ENCODE results near the gene ZGPAT. TPM values are rescaled to one million over a fixed set of nuclear protein-coding genes. Genes with fewer than 3 reads are reported as not detected.

Gene ZGPAT
- total and polyA plus RNA-seq, 2 of the 13 experiments (the other 11 are each of a cell fraction or from before 2014, with no cell fraction given): 23.0 to 41.9 TPM

DNA sequence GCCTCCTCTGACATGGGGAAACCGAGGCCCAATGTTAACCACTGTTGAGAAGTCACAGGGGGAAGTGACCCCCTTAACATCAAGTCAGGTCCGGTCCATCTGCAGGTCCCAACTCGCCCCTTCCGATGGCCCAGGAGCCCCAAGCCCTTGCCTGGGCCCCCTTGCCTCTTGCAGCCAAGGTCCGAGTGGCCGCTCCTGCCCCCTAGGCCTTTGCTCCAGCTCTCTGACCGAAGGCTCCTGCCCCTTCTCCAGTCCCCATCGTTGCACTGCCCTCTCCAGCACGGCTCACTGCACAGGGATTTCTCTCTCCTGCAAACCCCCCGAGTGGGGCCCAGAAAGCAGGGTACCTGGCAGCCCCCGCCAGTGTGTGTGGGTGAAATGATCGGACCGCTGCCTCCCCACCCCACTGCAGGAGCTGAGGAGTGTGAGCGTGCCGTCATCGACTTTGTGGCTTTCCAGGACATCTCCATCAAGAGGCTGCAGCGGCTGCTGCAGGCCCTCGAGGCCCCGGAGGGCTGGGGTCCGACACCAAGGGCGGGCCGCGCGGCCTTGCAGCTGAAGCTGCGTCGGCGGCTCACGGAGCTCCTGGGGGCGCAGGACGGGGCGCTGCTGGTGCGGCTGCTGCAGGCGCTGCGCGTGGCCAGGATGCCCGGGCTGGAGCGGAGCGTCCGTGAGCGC is 9.8 kb upstream of the ZGPAT start:
- BruUV-seq (replicated peaks): no TSS peak
- ATAC-seq (no peak; the same call in 2 of the 3 replicates), DNase-seq (ENCODE audit: low spot score) (no peak), FAIRE-seq (no peak)
- CTCF ChIA-PET (ENCODE audit: low intra/inter-chr PET ratio, low total read pairs): no interaction called here
- no peak overlapping the region for H3K27ac ChIP-seq (ENCODE audit: extremely low read length, insufficient read depth, low read length)
- WGBS (ENCODE audit: low lambda C conversion rate): 94% methylated on average over 40 of the region's 40 CpGs
- no peaks in the 10 kb centered on the region for H3K27me3 ChIP-seq (ENCODE audit: control insufficient read depth in 1 of 2, insufficient read depth in 2 of 2, low read length in 2 of 2)
- H3K9me3 ChIP-seq (ENCODE audit: low read length): no peaks in the 10 kb centered on the region
- H4K20me1 ChIP-seq (ENCODE audit: insufficient read depth, low read length): peaks cover 4% of the 10 kb centered on the region; the same call in 1 of the 2 replicates
- H3K79me2 ChIP-seq (ENCODE audit: insufficient read depth, low read length): no peaks in the 10 kb centered on the region
- no peak overlapping the region for H2AFZ ChIP-seq (ENCODE audit: low read length)
- intact Hi-C loops (cut with micrococcal nuclease; ENCODE audit: unreplicated experiment): no loop called here
- POLR2A ChIA-PET: interaction anchor here (0.7 to 2.0 kb wide), 4 partner anchors 10 to 43 kb away, joined by 3 to 11 read pairs (median 4); partner anchors contain the start of genes ARFRP1, RTEL1 and ZGPAT
- H3K9ac ChIP-seq (ENCODE audit: insufficient read depth, low read depth, low read length): no peak overlapping the region
- in situ Hi-C loops (cut with HindIII; ENCODE audit: extremely low pct_ligation_motif_present, low pct_unique_long_range_greater_than_20kb): no loop called here
- H3K36me3 ChIP-seq (replicated peaks in 1 of 2; ENCODE audit: control insufficient read depth in 1 of 2, insufficient read depth in 2 of 2, low read length in 2 of 2): peaks cover 4% of the 10 kb centered on the region in 2 experiments; a peak in 4 of 5 replicates
- H3K4me2 ChIP-seq (ENCODE audit: low read depth, low read length): no peak overlapping the region
- no peak overlapping the region for H3K4me3 ChIP-seq (replicated peaks in 1 of 3; ENCODE audit: insufficient read depth in 1 of 3, low read depth in 2 of 3, low read length in 3 of 3)
- H3K4me1 ChIP-seq (ENCODE audit: insufficient read depth, low read length): peaks cover 21% of the 10 kb centered on the region
- no peak for TF ChIP-seq ZNF670 (CRISPR knock-in tag; IDR thresholded peaks at IDR 0.05; ENCODE audit: borderline replicate concordance)
- no peak; the same call in 1 of the 2 replicates for TF ChIP-seq FIP1L1 (IDR thresholded peaks at IDR 0.05; ENCODE audit: borderline replicate concordance, insufficient read depth, low read depth, low read length)
- TF ChIP-seq SP140L (CRISPR knock-in tag; IDR thresholded peaks at IDR 0.05; ENCODE audit: borderline replicate concordance): no peak
- TF ChIP-seq RFX1 (IDR thresholded peaks at IDR 0.05): no peak
- no peak for TF ChIP-seq BRCA1 (CRISPR knock-in tag; IDR thresholded peaks at IDR 0.05)
- TF ChIP-seq MYC (CRISPR knock-in tag; IDR thresholded peaks at IDR 0.05; ENCODE audit: borderline replicate concordance): 0 out of 2 replicates have a peak, but pooled peaks have one; percentile 20
- TF ChIP-seq RBM22 (optimal IDR thresholded peaks at IDR 0.05; ENCODE audit: low read length): peak; percentile 18
- TF ChIP-seq IRX3 (CRISPR knock-in tag; IDR thresholded peaks at IDR 0.05; ENCODE audit: borderline replicate concordance, low read depth): no peak
- TF ChIP-seq SKI (IDR thresholded peaks at IDR 0.05; ENCODE audit: partially characterized antibody): no peak
- TF ChIP-seq FOSL2 (CRISPR knock-in tag; IDR thresholded peaks at IDR 0.05): no peak
- no peak for TF ChIP-seq SP5 (CRISPR knock-in tag; IDR thresholded peaks at IDR 0.05; ENCODE audit: borderline replicate concordance, low read depth)
- TF ChIP-seq FOSL1 (CRISPR knock-in tag; IDR thresholded peaks at IDR 0.05; ENCODE audit: borderline replicate concordance): 0 out of 2 replicates have a peak, but pooled peaks have one; percentile 2
- 0 out of 2 replicates have a peak, but pooled peaks have one; percentile 41 for TF ChIP-seq ZNF30 (CRISPR knock-in tag; IDR thresholded peaks at IDR 0.05)
- TF ChIP-seq, protein P1, sequence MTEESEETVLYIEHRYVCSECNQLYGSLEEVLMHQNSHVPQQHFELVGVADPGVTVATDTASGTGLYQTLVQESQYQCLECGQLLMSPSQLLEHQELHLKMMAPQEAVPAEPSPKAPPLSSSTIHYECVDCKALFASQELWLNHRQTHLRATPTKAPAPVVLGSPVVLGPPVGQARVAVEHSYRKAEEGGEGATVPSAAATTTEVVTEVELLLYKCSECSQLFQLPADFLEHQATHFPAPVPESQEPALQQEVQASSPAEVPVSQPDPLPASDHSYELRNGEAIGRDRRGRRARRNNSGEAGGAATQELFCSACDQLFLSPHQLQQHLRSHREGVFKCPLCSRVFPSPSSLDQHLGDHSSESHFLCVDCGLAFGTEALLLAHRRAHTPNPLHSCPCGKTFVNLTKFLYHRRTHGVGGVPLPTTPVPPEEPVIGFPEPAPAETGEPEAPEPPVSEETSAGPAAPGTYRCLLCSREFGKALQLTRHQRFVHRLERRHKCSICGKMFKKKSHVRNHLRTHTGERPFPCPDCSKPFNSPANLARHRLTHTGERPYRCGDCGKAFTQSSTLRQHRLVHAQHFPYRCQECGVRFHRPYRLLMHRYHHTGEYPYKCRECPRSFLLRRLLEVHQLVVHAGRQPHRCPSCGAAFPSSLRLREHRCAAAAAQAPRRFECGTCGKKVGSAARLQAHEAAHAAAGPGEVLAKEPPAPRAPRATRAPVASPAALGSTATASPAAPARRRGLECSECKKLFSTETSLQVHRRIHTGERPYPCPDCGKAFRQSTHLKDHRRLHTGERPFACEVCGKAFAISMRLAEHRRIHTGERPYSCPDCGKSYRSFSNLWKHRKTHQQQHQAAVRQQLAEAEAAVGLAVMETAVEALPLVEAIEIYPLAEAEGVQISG (CRISPR knock-in tag; IDR thresholded peaks at IDR 0.05): no peak
- TF ChIP-seq ZNF839 (CRISPR knock-in tag; IDR thresholded peaks at IDR 0.05; ENCODE audit: borderline replicate concordance): no peak
- no peak for TF ChIP-seq NR2F1 (CRISPR knock-in tag; IDR thresholded peaks at IDR 0.05)
- TF ChIP-seq, protein P2, sequence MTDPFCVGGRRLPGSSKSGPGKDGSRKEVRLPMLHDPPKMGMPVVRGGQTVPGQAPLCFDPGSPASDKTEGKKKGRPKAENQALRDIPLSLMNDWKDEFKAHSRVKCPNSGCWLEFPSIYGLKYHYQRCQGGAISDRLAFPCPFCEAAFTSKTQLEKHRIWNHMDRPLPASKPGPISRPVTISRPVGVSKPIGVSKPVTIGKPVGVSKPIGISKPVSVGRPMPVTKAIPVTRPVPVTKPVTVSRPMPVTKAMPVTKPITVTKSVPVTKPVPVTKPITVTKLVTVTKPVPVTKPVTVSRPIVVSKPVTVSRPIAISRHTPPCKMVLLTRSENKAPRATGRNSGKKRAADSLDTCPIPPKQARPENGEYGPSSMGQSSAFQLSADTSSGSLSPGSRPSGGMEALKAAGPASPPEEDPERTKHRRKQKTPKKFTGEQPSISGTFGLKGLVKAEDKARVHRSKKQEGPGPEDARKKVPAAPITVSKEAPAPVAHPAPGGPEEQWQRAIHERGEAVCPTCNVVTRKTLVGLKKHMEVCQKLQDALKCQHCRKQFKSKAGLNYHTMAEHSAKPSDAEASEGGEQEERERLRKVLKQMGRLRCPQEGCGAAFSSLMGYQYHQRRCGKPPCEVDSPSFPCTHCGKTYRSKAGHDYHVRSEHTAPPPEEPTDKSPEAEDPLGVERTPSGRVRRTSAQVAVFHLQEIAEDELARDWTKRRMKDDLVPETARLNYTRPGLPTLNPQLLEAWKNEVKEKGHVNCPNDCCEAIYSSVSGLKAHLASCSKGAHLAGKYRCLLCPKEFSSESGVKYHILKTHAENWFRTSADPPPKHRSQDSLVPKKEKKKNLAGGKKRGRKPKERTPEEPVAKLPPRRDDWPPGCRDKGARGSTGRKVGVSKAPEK (CRISPR knock-in tag; IDR thresholded peaks at IDR 0.05; ENCODE audit: borderline replicate concordance): 0 out of 2 replicates have a peak, but pooled peaks have one; percentile 47
- TF ChIP-seq ZNF616 (CRISPR knock-in tag; IDR thresholded peaks at IDR 0.05; ENCODE audit: low read depth): no peak
